CD4-positive, alpha-beta T cell treated with Interleukin-1 beta for 1 hour (primary cell): ENCODE measurements around the gene SLFN5.
"Not testable (repeated sequence)": the region's sequence is repeated elsewhere in the genome, so short reads cannot be mapped to it uniquely, and the experiment has no call there.

Experiments
- DNase-seq, 2 donors: peaks; one replicate each; pipeline ENCODE4 v3.0.0-alpha.2; 2020 to 2022

SLFN5 gene

DNA sequence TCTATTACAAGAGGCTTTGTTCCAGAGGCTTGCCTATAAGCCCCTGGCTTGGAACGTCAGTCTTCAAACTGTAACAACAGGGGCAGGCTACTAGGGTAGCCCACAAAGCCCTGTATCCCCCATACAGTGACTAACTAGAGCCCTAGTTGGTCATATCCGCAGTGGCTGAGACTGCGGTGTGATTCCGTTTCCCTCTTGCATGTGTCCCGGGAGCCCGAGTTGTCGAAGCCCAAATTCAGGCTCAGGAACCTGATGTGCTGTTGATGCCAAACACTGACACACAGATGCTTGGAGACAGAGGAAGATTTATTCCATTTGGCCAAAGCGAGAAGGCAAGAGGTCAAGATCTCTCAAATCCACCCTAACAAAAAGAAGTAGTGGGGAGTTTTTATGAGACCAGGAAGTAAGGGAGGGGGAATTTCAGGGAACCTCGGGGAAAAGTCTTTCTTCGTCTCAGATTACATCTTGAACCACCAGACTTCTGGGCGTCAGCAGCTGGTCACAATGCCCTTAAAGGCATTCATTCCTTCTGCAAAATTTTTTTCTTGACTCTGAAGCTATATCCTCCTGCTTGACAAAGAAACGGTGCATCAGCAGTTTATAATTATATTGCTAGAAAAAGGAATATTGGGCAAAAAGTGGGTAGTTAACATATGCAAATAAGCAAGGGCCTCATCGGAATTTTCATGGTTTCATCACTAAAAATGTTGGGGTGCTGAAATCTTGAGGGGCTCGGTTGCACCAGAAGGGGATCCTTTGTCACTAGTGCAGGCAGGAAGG is 879 bp downstream of the SLFN5 start:
- peak; percentile 49 to 59 for DNase-seq

DNA sequence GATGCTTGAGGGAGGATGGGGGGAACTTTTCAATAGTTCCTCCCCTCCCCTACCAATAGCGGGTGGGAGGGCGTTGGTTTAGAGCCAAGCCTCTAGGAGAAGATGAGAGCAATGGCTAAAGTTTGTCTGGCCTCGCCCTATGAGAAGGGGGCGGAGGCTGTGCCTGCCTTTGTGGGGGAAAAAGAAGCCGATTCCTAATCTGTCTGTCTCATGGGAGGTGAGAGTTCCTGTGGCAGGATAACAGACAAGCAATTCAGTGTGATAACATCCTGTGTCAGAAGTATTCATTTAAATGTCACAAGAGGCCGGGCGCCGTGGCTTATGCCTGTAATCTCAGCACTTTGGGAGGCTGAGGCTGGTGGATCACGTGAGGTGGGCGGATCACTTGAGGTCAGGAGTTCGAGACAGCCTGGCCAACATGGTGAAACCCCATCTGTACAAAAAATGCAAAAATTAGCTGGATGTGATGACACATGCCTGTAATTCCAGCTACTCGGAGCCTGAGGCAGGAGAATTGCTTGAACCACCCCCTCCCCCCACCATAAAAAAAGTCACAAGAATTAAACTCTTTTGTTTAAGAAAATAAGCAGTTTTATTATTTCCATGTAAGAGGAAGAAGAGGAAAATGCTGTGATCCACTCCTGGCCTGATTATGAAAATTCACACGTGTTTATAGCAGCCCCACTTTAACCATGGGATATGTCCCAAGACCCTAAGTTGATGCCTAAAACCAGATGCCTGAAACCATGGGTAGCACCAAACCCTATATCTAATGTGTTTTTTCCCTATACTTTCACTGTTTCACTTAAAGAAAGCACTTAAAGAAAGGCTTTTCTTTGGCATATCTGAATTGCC is 1.7 kb downstream of the SLFN5 start:
- DNase-seq, result peak; percentile 86 to 87

DNA sequence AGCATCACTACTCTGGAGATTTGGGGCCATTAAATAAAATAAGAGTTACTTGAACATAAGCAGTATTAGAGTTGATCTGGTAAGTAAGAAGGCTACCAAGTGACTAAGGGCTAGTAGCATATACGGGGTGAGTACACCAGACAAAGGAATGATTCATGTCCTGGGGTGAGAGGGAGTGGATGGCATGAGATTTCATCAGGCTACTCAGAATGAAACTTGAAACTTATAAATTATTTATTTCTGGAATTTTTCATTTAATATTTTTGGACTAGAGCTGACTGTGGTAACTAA is 2.3 kb downstream of the SLFN5 start:
- DNase-seq, result no peak

DNA sequence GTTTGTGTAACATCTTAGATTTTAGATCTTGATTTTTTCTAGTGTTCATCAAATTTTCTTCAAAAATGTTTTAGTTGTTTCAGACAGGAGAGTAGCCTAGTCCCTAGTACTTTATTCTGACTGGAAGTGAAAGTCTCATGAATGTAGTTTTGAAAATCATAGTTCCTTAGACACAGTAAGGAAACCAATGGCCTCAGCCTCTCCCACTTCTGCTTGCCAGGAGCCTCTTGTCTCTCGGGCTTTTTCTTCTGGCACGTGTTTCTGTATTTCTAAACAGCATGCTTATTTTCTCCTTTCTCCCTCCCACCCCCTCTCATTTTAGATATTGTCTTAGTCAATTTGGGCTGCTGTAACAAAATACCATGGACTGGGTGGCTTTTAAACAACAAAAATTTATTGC is 9.8 kb downstream of the SLFN5 start:
- DNase-seq, result no peak

DNA sequence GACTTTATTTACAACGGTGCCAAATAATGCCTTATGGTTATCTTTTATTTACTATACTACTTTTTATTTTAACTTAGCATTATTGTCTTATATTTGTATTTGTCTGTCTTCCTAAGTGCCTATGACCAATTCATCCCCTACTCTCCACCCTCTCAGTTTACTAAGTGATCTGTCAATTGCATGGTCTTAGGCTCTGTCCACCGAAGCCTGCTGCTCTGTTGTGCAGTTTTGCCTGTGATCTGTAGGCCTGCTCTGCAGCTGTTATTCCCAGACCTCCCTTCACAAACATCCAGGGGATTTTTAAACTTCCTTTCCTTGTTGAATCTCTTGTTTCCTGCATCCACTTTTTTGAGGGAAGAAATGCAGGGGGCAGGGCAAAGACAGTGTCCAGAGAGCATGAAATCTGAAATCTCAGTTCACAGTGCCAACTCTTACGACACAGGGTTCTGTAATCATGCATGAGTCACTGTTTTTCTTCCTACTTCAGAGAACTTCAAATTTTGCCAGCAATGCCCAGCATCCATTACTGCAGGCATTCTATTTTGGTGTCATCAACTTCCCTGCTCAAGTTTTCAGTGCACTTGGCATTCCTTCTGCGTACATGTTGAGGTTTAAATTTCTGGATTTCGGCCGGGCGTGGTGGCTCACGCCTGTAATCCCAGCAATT is 11.4 kb downstream of the SLFN5 start:
- peak in 1 of 2 donors; percentile 27 for DNase-seq

DNA sequence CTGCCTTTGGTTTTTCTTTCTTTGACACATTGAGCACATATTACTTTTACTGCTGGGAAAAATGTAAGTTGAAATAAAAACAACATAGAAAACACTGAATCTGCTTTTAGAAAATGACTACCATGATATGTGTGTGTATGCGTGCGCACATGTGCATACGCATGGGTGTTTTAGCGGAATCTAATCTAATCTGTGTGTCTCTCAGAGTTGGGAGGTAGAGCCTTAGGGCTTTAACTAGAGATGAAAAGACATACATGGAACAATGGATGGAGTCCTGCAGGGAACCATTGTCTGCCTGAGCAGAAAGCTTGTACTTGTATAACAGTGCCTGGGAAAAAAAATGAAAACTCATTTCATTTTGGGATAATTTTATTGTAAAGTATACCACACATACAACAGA is 12.4 kb downstream of the SLFN5 start:
- no peak for DNase-seq

DNA sequence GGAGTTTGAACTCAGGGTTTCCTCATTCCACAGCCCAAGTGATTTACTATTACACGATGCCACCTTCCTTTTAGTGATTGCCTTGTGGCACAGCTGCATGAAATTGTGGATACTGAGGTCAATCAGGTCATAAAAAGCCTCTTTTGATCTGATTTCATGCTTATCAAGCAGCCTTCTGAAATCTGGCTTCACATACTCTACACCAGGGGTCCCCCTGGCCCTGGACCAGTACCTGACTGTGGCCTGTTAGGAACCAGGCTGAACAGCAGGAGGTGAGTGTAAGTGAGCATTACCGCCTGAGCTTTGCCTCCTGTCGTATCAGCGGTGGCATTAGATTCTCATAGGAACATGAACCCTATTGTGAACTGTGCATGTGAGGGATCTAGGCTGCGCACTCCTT is 13.8 kb downstream of the SLFN5 start:
- no peak for DNase-seq

DNA sequence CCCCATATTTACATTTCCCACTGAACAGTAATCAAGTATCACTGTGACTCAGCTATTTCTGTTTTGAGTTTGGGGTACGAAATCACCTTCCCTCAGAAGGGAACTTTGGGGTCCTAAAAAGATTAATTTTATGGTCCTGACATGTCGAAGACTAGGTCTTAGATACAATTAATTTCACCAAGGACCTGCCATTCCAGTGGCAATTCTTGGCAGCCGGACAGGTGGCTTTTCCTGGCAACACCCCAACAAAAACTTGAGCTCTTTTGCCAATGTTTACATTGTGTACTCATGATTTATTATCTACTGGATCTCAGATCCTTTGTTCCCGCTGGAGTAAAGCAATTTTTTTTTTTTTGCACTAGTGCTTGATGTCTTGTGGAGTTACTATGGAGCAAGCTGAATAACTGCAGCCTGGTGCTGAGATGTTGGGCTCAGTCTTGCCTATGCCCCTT is 14.4 kb downstream of the SLFN5 start:
- no peak for DNase-seq

DNA sequence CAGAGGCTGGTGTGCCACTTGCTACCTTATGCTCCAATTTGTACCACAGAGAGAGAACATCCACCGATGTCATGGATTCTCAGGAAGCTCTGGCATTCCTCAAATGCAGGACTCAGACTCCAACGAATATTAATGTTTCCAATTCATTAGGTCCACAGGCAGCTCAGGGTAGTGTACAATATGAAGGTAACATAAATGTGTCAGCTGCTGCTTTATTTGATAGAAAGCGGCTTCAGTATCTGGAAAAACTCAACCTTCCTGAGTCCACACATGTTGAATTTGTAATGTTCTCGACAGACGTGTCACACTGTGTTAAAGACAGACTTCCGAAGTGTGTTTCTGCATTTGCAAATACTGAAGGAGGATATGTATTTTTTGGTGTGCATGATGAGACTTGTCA is 16.1 kb downstream of the SLFN5 start:
- no peak for DNase-seq

DNA sequence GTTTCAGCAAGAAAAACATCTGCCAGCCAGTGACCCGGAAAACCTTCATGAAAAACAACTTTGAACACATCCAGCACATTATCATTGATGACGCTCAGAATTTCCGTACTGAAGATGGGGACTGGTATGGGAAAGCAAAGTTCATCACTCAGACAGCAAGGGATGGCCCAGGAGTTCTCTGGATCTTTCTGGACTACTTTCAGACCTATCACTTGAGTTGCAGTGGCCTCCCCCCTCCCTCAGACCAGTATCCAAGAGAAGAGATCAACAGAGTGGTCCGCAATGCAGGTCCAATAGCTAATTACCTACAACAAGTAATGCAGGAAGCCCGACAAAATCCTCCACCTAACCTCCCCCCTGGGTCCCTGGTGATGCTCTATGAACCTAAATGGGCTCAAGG is 22.2 kb downstream of the SLFN5 start:
- DNase-seq, result no peak

DNA sequence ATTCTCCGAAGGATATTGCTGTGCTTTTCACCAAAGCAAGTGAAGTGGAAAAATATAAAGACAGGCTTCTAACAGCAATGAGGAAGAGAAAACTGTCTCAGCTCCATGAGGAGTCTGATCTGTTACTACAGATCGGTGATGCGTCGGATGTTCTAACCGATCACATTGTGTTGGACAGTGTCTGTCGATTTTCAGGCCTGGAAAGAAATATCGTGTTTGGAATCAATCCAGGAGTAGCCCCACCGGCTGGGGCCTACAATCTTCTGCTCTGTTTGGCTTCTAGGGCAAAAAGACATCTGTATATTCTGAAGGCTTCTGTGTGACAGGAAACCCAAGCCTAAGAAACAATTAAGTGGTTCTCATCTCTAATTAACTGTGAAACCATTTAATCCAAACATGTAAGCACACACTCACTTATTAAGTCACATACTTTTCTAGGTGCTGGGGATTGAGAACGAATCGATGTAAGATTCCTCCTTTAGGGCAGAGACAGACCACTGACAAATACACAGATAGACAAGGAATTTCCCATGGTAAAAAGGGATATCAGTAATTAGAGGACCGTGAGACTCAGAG is 22.8 kb downstream of the SLFN5 start:
- no peak for DNase-seq

DNA sequence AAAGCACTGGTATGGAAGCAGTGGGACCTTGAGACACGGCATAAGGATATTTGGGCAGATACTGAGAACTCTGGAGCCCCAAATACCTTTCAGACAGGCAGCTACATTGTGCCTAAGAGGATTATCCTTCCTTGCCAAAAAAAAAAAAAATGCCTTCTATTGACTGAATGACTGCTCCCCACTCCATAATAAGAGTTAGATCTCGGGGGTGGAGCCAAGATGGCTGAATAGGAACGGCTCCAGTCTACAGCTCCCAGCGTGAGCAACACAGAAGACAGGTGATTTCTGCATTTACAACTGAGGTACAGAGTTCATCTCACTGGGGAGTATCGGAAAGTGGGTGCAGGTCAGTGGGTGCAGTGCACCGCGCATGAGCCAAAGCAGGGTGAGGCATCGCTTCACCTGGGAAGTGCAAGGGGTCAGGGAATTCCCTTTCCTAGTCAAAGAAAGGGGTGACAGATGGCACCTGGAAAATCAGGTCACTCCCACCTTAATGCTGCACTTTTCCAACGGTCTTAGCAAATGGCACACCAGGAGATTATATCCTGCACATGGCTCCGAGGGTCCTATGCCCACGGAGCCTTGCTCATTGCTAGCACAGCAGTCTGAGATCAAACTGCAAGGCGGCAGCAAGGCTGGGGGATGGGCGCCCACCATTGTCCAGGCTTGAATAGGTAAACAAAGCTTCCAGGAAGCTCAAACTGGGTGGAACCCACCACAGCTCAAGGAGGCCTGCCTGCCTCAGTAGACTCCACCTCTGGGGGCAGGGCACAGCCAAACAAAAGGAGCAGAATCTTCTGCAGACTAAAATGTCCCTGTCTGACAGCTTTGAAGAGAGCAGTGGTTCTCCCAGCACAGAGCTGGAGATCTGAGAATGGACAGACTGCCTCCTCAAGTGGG is 31.5 kb downstream of the SLFN5 start:
- peak in 1 of 2 donors; percentile 25 for DNase-seq

DNA sequence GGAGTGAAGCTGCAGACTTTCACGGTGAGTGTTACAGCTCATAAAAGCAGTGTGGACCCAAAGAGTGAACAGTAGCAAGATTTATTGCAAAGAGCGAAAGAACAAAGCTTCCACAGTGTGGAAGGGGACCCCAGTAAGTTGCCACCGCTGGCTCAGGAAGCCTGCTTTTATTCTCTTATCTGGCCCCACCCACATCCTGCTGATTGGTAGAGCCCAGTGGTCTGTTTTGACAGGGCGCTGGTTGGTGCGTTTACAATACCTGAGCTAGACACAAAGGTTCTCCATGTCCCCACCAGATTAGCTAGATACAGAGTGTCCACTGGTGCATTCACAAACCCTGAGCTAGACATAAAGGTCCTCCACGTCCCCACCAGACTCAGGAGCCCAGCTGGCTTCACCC is 35.6 kb downstream of the SLFN5 start:
- not testable (repeated sequence) for DNase-seq

DNA sequence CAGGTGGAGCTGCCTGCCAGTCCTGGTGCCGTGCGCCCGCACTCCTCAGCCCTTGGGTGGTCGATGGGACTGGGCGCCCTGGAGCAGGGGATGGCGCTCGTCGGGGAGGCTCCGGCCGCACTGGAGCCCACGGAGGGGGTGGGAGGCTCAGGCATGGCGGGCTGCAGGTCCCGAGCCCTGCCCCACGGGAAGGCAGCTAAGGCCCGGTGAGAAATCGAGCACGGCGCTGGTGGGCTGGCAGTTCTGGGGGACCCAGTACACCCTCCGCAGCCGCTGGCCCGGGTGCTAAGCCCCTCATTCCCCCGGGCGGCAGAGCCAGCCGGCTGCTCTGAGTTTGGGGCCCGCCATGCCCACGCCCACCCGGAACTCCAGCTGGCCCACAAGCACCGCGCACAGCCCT is 36.0 kb downstream of the SLFN5 start:
- not testable (repeated sequence) for DNase-seq

DNA sequence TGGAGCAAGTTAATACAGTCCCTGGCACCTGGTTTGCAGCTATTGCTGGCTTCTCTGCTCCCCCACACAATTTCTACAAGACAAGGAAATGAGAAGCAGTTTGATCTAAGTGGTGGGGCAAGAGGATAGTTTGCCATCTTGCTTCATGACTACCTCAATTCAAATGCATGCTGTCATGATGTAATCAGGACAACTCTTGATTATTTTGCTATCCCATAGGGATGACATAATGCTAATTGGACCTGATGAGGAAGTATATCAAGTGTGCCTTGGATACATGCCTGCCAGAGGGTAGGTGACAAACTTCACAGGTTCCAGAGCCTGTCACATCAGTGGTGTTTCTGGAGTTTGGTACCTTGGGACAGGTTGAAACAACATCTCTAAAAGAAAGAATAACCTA is 40.9 kb downstream of the SLFN5 start:
- no peak for DNase-seq

DNA sequence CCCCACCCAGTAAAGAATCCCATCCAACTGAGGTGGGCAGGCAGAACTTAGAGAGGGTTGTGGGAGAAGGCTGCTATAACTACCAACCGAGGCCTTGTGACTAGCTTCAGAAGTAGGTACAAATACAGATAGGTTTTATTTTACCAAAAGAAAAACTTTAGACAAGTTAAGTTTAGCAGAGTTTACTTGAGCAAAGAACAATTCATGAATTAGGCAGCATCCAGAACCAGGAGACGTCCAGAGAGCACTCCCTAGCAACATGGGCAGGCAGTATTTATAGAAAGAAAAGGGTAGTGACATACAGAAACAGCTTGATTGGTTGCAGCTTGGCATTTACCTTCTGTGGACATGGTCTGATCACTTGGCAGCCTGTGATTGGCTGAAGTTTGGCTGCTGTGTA is 42.1 kb downstream of the SLFN5 start:
- no peak for DNase-seq

DNA sequence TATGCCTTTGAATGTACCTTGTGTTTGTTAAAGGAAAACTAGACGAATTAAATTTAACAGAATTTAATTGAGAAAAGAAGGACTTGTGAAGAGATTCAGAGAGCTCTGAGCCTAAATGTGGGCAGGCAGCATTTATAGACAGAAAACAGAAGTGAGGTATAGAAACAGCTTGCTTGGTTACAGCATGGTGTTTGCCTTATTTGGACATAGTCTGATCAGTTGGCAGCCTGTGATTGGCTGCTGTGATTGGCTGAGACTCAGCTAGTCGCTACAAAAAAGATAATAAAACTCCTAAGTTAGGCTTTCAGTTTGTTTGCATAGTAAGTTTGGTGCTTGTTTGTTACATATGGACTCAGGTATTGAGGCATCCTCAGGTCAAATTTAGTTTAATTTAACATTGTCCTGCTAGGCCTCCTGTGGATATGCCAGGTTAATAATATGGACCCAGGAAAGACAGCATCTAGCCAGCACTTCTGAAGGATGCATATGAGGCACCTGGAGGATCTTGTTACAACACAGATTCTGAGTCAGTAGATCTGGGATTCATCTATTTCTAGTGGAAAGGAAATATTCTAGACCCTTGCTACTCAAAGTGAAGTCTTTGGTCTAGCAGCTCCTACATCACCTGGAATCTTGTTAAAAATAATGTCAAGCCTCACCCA is 43.4 kb downstream of the SLFN5 start:
- DNase-seq, result peak; percentile 38 to 52

DNA sequence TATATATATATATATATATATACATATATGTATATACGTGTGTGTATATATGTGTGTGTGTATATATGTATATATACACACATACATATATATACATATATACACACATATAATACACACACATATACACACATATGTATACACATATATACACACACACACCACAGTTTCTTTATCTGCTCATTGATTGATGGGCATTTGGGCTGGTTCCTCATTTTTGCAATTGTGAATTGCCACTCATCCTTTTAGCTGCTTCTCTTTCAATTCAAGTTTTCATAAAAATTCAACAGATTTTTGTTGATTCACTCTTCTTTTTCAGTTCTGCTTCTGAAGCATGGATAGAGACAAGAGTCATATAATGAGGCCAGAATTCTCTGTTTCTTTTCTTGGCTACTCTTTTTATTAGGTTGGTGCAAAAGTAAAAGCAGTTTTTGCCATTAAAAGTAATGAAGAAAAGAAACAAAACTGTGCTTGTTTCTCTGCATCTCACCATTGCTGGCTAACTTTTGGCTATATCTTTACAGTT is 44.5 kb downstream of the SLFN5 start:
- no peak for DNase-seq

DNA sequence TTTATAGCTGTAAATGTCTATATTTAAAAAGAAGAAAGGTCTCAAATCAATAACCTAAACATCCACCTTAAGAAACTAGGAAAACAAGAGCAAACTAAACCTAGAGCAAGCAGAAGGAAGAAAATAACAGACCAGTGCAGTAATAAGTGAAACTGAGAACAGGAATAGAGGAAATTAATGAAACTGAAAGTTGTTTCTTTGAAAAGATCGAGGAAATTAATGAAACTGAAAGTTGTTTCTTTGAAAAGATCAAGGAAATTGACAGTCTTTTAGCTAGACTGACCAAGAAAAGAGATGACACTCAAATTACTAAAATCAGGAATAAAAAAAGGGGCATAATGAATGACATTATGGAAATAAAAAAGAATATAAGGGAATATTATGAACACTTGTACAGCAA is 46.4 kb downstream of the SLFN5 start:
- DNase-seq, result peak in 1 of 2 donors; percentile 21

DNA sequence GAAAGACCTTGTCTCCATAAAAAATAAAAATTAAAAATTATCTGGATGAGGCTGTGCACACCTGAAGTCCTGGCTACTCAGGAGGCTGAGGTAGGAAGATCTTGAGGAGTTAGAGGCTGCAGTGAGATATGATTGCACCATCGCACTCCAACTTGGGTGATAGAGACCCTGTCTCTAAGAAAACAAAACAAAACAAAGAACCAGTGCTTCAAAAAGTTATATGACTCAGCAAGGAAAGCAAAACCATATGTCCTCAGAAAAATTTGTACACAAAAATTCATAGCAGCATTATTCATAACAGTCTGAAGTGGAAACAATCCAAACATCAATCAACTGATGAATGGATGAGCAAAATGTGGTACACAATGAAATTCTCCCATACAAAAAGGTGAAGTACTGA is 48.9 kb downstream of the SLFN5 start:
- no peak for DNase-seq

DNA sequence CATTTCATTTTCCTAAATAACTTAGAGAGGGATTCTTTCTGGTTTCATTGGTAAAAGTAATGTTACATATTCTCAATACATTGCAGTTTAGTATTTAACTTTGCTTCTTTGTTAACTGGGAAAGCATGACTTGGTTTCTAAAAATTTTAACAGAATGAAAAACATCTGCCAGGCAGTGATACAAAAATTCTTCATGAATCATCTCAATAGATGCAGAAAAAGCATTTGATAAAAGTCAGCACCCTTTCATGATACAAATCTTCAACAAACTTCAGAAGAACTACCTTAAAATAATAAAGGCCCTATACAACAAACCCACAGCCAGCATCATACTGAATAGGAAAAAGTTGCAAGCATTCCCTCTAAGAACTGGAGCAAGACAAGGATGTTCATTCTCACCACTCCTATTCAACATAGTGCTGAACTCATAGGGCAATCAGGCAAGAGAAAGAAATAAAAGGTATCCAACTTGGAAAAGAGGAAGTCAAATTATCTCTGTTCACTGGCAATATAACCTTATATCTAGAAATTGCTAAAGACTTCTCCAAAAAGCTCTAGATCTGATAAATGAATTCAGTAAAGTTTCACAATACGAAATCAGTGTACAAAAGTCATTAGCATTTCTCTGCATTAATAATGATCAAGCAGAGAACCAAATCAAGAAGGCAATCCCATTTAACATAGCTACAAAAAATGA is 50.4 kb downstream of the SLFN5 start:
- DNase-seq, result no peak
